ENCODE measurements around the gene DDR1. TPM values are rescaled to one million over a fixed set of nuclear protein-coding genes. Genes with fewer than 3 reads are reported as not detected.

Gene DDR1
- total and polyA plus RNA-seq, 4 experiments from 2014 or later = 1.4 to 13.1 (median 6.6) TPM

GRCh38 chr6:30875244-30876038, 8.9 kb upstream of the DDR1 start:
- peaks cover 8 to 31% (median 20%) of the 10 kb centered on the region in 4 donors for H3K4me1 Mint-ChIP-seq
- H3K9me3 Mint-ChIP-seq = peaks cover 2 to 24% (median 17%) of the 10 kb centered on the region in 8 donors
- no peaks in the 10 kb centered on the region for H3K27me3 Mint-ChIP-seq
- CTCF ChIA-PET (ENCODE audit: partially characterized antibody) = interaction anchor here (2.0 to 12.0 kb wide), 3 partner anchors 45 to 334 kb away, joined by 6 to 262 read pairs (median 6); no protein-coding TSS in a partner anchor
- peaks cover 6 to 9% of the 10 kb centered on the region in 2 donors for H3K36me3 Mint-ChIP-seq
- H3K36me3 ChIP-seq (ENCODE audit: insufficient read depth, low read length) = no peaks in the 10 kb centered on the region
- no peaks in the 10 kb centered on the region for H3K9me3 ChIP-seq (ENCODE audit: control insufficient read depth in 1 of 2, low read length in 2 of 2)
- no peak overlapping the region for H3K4me3 Mint-ChIP-seq
- no peak for DNase-seq
- H3K4me3 ChIP-seq (ENCODE audit: low read length in 2 of 2) = no peak overlapping the region
- no peaks in the 10 kb centered on the region for H3K27me3 ChIP-seq (ENCODE audit: insufficient read depth, low read length)
- no peak overlapping the region for H3K27ac ChIP-seq (ENCODE audit: low read depth, low read length)
- POLR2A ChIA-PET (ENCODE audit: partially characterized antibody) = interaction anchor here (0.6 kb wide), 1 partner anchor 130 kb away, joined by 3 read pairs; no protein-coding TSS in a partner anchor
- H3K4me1 ChIP-seq (ENCODE audit: insufficient read depth, low read length) = peaks cover 10% of the 10 kb centered on the region
- intact Hi-C loops (cut with micrococcal nuclease) = loop anchor here (5.0 kb wide), 1 partner anchor 333 kb away; no protein-coding TSS in a partner anchor
- H3K27ac Mint-ChIP-seq = peak overlapping the region in 1 of 7 donors; percentile 68

GRCh38 chr6:30876039-30876730, 8.1 kb upstream of the DDR1 start:
- Mint-ChIP-seq H3K4me1 (peaks cover 8 to 27% (median 15%) of the 10 kb centered on the region in 4 donors), H3K36me3 (peaks cover 3 to 6% of the 10 kb centered on the region in 2 donors), H3K27me3 (no peaks in the 10 kb centered on the region), H3K27ac (peak overlapping the region in 1 of 7 donors; percentile 57), H3K9me3 (peaks cover 0 to 19% (median 10%) of the 10 kb centered on the region in 8 donors), H3K4me3 (peak overlapping the region in 2 of 8 donors; percentile 35 to 38)
- ChIA-PET CTCF (ENCODE audit: partially characterized antibody) (interaction anchor here (1.0 to 12.0 kb wide), 12 partner anchors 8 to 335 kb away, joined by 3 to 262 read pairs (median 6); no protein-coding TSS in a partner anchor), POLR2A (ENCODE audit: partially characterized antibody) (interaction anchor here (3.9 kb wide), 1 partner anchor 46 kb away, joined by 35 read pairs; no protein-coding TSS in a partner anchor)
- Histone ChIP-seq H3K9me3 (ENCODE audit: control insufficient read depth in 1 of 2, low read length in 2 of 2) (no peaks in the 10 kb centered on the region), H3K27me3 (ENCODE audit: insufficient read depth, low read length) (no peaks in the 10 kb centered on the region), H3K36me3 (ENCODE audit: insufficient read depth, low read length) (no peaks in the 10 kb centered on the region), H3K4me1 (ENCODE audit: insufficient read depth, low read length) (peaks cover 10% of the 10 kb centered on the region), H3K27ac (ENCODE audit: low read depth, low read length) (no peak overlapping the region), H3K4me3 (ENCODE audit: low read length in 2 of 2) (no peak overlapping the region)
- intact Hi-C loops (cut with micrococcal nuclease) = loop anchor here (5.0 kb wide), 1 partner anchor 334 kb away; no protein-coding TSS in a partner anchor
- DNase-seq = no peak

- peaks cover 7 to 27% (median 11%) of the 10 kb centered on the region in 4 donors for H3K4me1 Mint-ChIP-seq
- no peaks in the 10 kb centered on the region for H3K9me3 ChIP-seq (ENCODE audit: control insufficient read depth in 1 of 2, low read length in 2 of 2)
- H3K9me3 Mint-ChIP-seq = peaks cover 0 to 4% (median 0%) of the 10 kb centered on the region in 8 donors
- H3K27ac Mint-ChIP-seq = peak overlapping the region in 6 of 7 donors; percentile 21 to 91 (median 72)
- peak; percentile 62 to 71 (median 68) for DNase-seq
- intact Hi-C loops (cut with micrococcal nuclease) = loop anchor here (1.0 to 5.0 kb wide), 7 partner anchors 49 to 395 kb away; partner anchors contain the start of gene IER3
- H3K27me3 ChIP-seq (ENCODE audit: insufficient read depth, low read length) = no peaks in the 10 kb centered on the region
- ChIA-PET POLR2A (ENCODE audit: partially characterized antibody) (interaction anchor here (0.5 to 3.9 kb wide), 7 partner anchors 36 to 199 kb away, joined by 3 to 35 read pairs (median 4); partner anchors contain the start of gene VARS2), CTCF (ENCODE audit: partially characterized antibody) (interaction anchor here (0.7 to 12.0 kb wide), 30 partner anchors 10 to 336 kb away, joined by 3 to 262 read pairs (median 3); no protein-coding TSS in a partner anchor)
- H3K27me3 Mint-ChIP-seq = no peaks in the 10 kb centered on the region
- H3K4me1 ChIP-seq (ENCODE audit: insufficient read depth, low read length) = peaks cover 10% of the 10 kb centered on the region
- H3K36me3 ChIP-seq (ENCODE audit: insufficient read depth, low read length) = no peaks in the 10 kb centered on the region
- H3K4me3 Mint-ChIP-seq = peak overlapping the region; percentile 61 to 91 (median 82)
- no peaks in the 10 kb centered on the region for H3K36me3 Mint-ChIP-seq
- no peak overlapping the region for H3K27ac ChIP-seq (ENCODE audit: low read depth, low read length)
- H3K4me3 ChIP-seq (ENCODE audit: low read length in 2 of 2) = peak overlapping the region; percentile 40 to 43
Observed at GRCh38 chr6:30877419-30878262, 6.7 kb upstream of the DDR1 start.

GRCh38 chr6:30879684-30880427, 4.5 kb upstream of the DDR1 start:
- Mint-ChIP-seq H3K27ac (peak overlapping the region in 3 of 7 donors; percentile 2 to 91 (median 64)), H3K4me3 (no peak overlapping the region)

GRCh38 chr6:30880698-30881252, 3.5 kb upstream of the DDR1 start:
- intact Hi-C loops (cut with micrococcal nuclease) = no loop called here
- Histone ChIP-seq H3K4me3 (ENCODE audit: low read length in 2 of 2) (no peak overlapping the region), H3K36me3 (ENCODE audit: insufficient read depth, low read length) (no peaks in the 10 kb centered on the region), H3K9me3 (ENCODE audit: control insufficient read depth in 1 of 2, low read length in 2 of 2) (no peaks in the 10 kb centered on the region), H3K4me1 (ENCODE audit: insufficient read depth, low read length) (peaks cover 32% of the 10 kb centered on the region), H3K27ac (ENCODE audit: low read depth, low read length) (no peak overlapping the region), H3K27me3 (ENCODE audit: insufficient read depth, low read length) (no peaks in the 10 kb centered on the region)
- Mint-ChIP-seq H3K4me3 (no peak overlapping the region), H3K27me3 (no peaks in the 10 kb centered on the region), H3K27ac (peak overlapping the region in 4 of 7 donors; percentile 16 to 62 (median 33)), H3K9me3 (no peaks in the 10 kb centered on the region), H3K4me1 (peaks cover 20 to 49% (median 29%) of the 10 kb centered on the region in 4 donors), H3K36me3 (no peaks in the 10 kb centered on the region)
- ChIA-PET POLR2A (ENCODE audit: partially characterized antibody) (interaction anchor here (0.7 kb wide), 1 partner anchor 317 kb away, joined by 3 read pairs; no protein-coding TSS in a partner anchor), CTCF (ENCODE audit: partially characterized antibody) (interaction anchor here (0.7 to 12.0 kb wide), 4 partner anchors 25 to 202 kb away, joined by 3 to 262 read pairs (median 4); no protein-coding TSS in a partner anchor)
- no peak for DNase-seq

More at GRCh38 chr6:30879684-30880427, 4.5 kb upstream of the DDR1 start:
- intact Hi-C loops (cut with micrococcal nuclease) = loop anchor here (5.0 kb wide), 1 partner anchor 338 kb away; no protein-coding TSS in a partner anchor
- POLR2A ChIA-PET (ENCODE audit: partially characterized antibody) = interaction anchor here (3.9 kb wide), 1 partner anchor 50 kb away, joined by 35 read pairs; no protein-coding TSS in a partner anchor
- no peak for DNase-seq
- no peak overlapping the region for H3K4me3 ChIP-seq (ENCODE audit: low read length in 2 of 2)
- Mint-ChIP-seq H3K36me3 (no peaks in the 10 kb centered on the region), H3K4me1 (peaks cover 12 to 40% (median 21%) of the 10 kb centered on the region in 4 donors), H3K9me3 (no peaks in the 10 kb centered on the region), H3K27me3 (no peaks in the 10 kb centered on the region)
- CTCF ChIA-PET (ENCODE audit: partially characterized antibody) = interaction anchor here (1.1 to 12.0 kb wide), 7 partner anchors 12 to 201 kb away, joined by 3 to 262 read pairs (median 3); no protein-coding TSS in a partner anchor
- H3K9me3 ChIP-seq (ENCODE audit: control insufficient read depth in 1 of 2, low read length in 2 of 2) = no peaks in the 10 kb centered on the region
- H3K4me1 ChIP-seq (ENCODE audit: insufficient read depth, low read length) = peaks cover 23% of the 10 kb centered on the region
- H3K27me3 ChIP-seq (ENCODE audit: insufficient read depth, low read length) = no peaks in the 10 kb centered on the region
- no peaks in the 10 kb centered on the region for H3K36me3 ChIP-seq (ENCODE audit: insufficient read depth, low read length)
- H3K27ac ChIP-seq (ENCODE audit: low read depth, low read length) = no peak overlapping the region
